PFSK-1 (cell line): ENCODE data around the gene VN1R4.

ENCODE experiments used
- POLR2AphosphoS5 ChIP-seq: IDR thresholded peaks from 2 replicates; pipeline ENCODE4 v1.6.1; 2012; ENCODE audit warnings: low read depth, mild to moderate bottlenecking, control low read depth, low read length, moderate library complexity
- REST ChIP-seq, 2 experiments: IDR thresholded peaks; 2 replicates each; pipeline versions ENCODE4 v1.6.1 to v1.8.0; 2011 to 2012; ENCODE audit warnings: low read depth in 2 of 2, low read length in 2 of 2, control low read depth in 1 of 2, inconsistent platforms in 1 of 2, mild to moderate bottlenecking in 1 of 2, moderate library complexity in 1 of 2; ENCODE audit not compliant: insufficient read depth in 1 of 2
- SIN3A ChIP-seq: IDR thresholded peaks from 2 replicates; pipeline ENCODE4 v1.6.1; 2012; ENCODE audit warnings: mild to moderate bottlenecking, low read length, moderate library complexity, borderline replicate concordance; ENCODE audit not compliant: insufficient read depth
- TAF1 ChIP-seq: IDR thresholded peaks from 2 replicates; pipeline ENCODE4 v1.6.1; 2012; ENCODE audit warnings: low read length, control low read depth, borderline replicate concordance; ENCODE audit not compliant: insufficient read depth

GRCh38 chr19:53290758-53291549, 23.4 kb upstream of the VN1R4 start:
- TF ChIP-seq REST (IDR thresholded peaks at IDR 0.05; ENCODE audit: insufficient read depth in 1 of 2, low read depth in 2 of 2, low read length in 2 of 2) (no peak), SIN3A (no peak), POLR2AphosphoS5 (no peak), TAF1 (no peak)
